Measurements from ENCODE around the gene ATG5.

GRCh38 chr6:106273087-106273486 is 52.5 kb downstream of the ATG5 start:
- TF ChIP-seq CTCF (IDR thresholded peaks at IDR 0.05) (no peak), POLR2A (IDR thresholded peaks at IDR 0.05) (no peak)

All from esophagus squamous epithelium (tissue), 4 donors.